NCI-H524 (cell line): ENCODE results near the gene TAF11L10.
"Not testable (repeated sequence)": the region's sequence is repeated elsewhere in the genome, so short reads cannot be mapped to it uniquely, and the experiment has no call there.

Source experiments
- DNase-seq, 2 experiments: peaks; one replicate each; lab custom pipeline; 2025; lab: John Stamatoyannopoulos, UW

TAF11L10 gene

GRCh38 chr5:17597728-17598127, at the start of gene TAF11L10:
Gene TAF11L10 (minus strand): TSS chr5:17597828.
- DNase-seq, result not testable (repeated sequence)

- no peak for DNase-seq
Measured at GRCh38 chr5:17634160-17634559, 36.5 kb upstream of the TAF11L10 start, which contains the start of gene TAF11L14. Gene TAF11L14 (plus strand): TSS chr5:17634460.

DNA sequence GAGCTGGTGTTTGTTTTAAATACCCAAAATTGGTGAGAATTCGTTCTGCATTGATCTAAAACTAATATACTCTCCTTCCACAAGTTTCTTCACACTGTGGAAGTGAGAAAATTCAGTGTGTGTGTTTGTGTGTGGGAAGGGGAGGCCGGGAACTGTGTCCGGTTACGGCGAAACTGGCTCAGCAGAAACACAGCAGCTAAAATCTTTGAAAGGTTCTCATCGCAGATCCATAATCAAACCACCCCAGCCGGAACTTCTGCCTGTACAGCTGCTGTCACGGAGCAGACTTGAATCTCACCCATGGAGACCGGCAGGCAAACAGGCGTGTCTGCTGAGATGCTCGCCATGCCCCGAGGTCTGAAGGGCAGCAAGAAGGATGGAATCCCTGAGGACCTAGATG, 34.2 kb upstream of the TAF11L10 start, which contains the start of gene TAF11L13:
Gene TAF11L13, plus strand, starts transcription at position 301 of the 400 bp plus-strand sequence.
- DNase-seq, result not testable (repeated sequence)

DNA sequence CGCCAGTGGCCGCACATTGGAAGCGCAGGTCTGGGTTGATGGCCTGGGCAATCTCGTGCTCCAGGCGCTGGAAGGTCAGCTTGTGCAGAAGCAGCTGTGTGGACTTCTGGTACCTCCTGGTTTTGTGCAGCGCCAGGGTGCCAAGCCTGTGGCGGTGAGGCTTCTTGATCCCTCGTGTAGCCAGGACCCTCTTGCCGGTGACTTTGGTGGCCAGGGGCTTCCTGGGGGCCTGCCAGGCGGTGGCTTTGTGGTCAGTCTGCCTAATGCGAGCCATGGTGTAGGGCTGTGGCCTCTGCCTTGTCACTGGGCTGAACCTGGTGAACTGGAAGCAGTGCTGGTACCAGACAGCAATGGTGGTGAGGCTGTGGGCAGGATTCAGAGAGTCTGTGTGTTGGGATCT, 28.1 kb upstream of the TAF11L10 start:
- DNase-seq, result no peak

DNA sequence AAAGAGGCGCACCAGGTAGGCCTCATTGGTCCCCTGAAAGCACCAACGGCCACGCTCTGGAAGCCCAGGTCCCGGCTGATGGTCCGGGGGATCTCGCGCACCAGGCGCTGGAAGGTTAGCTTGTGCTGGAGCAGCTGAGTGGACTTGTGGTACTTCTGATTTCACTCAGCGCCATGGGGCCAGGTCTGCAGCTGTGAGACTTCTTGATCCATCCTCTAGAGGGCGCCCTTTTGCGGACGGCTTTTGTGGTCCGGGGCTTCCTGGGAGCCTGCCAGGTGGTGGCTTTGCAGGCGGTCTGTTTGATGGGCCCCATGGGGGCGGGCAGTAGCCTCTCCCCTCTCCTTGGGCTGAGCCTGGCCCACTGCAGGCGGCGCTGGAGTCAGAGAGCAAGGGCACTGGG, 23.0 kb upstream of the TAF11L10 start:
- DNase-seq, result no peak

- no peak for DNase-seq
Measured at GRCh38 chr5:17619354-17619753, 21.7 kb upstream of the TAF11L10 start.

GRCh38 chr5:17614872-17615605, 17.4 kb upstream of the TAF11L10 start:
- DNase-seq, result no peak

GRCh38 chr5:17610092-17610491, 12.5 kb upstream of the TAF11L10 start, which contains the start of gene TAF11L12:
Gene TAF11L12 (plus strand): TSS chr5:17610392.
- not testable (repeated sequence) for DNase-seq

- DNase-seq, result not testable (repeated sequence)
Measured at GRCh38 chr5:17607461-17607860, 9.8 kb upstream of the TAF11L10 start.

GRCh38 chr5:17604951-17605350, 7.3 kb upstream of the TAF11L10 start:
- no peak for DNase-seq

DNA sequence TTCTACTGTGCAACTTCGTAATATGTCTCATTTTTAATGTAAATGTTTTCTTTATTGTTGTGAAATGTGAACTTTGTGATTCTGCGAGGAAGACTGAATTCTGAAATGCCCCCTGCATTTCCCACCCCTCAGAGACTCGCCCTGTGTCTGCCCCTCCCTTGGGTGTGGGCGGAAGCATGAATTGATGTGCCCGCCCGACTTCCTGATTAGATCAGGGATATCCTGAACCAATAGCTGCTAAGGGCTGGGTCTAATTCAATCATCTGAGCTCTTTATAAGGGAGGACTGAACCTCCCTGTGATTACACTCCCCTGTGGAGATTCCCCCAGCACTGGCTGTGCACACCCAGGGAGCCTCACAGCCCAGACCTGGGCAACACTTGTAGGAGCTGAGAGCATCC, 6.3 kb upstream of the TAF11L10 start, which contains the start of gene TAF11L11:
Gene TAF11L11, plus strand, starts transcription at position 304 of the 400 bp plus-strand sequence.
- not testable (repeated sequence) for DNase-seq

DNA sequence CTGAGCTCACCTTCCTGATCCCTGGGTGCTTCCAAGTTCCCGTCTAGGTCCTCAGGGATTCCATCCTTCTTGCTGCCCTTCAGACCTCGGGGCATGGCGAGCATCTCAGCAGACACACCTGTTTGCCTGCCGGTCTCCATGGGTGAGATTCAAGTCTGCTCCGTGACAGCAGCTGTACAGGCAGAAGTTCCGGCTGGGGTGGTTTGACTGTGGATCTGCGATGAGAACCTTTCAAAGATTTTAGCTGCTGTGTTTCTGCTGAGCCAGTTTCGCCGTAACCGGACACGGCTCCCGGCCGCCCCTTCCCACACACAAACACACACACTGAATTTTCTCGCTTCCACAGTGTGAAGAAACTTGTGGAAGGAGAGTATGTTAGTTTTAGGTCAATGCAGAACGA, 3.4 kb downstream of the TAF11L10 start, which contains the start of gene TAF11L9:
Gene TAF11L9, minus strand, starts transcription at position 140 of the 400 bp plus-strand sequence.
- DNase-seq, result not testable (repeated sequence)

- not testable (repeated sequence) for DNase-seq
Measured at GRCh38 chr5:17590860-17591259, 6.8 kb downstream of the TAF11L10 start, which contains the start of gene TAF11L8. Gene TAF11L8 (minus strand): TSS chr5:17590960.

DNA sequence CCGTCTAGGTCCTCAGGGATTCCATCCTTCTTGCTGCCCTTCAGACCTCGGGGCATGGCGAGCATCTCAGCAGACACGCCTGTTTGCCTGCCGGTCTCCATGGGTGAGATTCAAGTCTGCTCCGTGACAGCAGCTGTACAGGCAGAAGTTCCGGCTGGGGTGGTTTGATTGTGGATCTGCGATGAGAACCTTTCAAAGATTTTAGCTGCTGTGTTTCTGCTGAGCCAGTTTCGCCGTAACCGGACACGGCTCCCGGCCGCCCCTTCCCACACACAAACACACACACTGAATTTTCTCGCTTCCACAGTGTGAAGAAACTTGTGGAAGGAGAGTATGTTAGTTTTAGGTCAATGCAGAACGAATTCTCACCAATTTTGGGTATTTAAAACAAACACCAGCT, 12.0 kb downstream of the TAF11L10 start, which contains the start of gene TAF11L7:
Gene TAF11L7, minus strand, starts transcription at position 101 of the 400 bp plus-strand sequence.
- DNase-seq, result not testable (repeated sequence)
